ACC112 (cell line): ENCODE measurements around the gene D2HGDH.
"Not testable (repeated sequence)": the region's sequence is repeated elsewhere in the genome, so short reads cannot be mapped to it uniquely, and the experiment has no call there.

Experiments used
- H2AFZ ChIP-seq: fragments of 200-600 bp; sonication (generic); one replicate; pipeline ENCODE4 v1.6.0; 2017; ENCODE audit warnings: antibody characterized with exemption, low read length; ENCODE audit not compliant: unreplicated experiment
- H3K27ac ChIP-seq: fragments of 200-600 bp; sonication (generic); 2 replicates; pipeline ENCODE4 v1.5.1; 2014; ENCODE audit warnings: low read depth, mild to moderate bottlenecking, antibody characterized with exemption, low read length, moderate library complexity
- H3K27me3 ChIP-seq: fragments of 200-600 bp; sonication (generic); 2 replicates; pipeline ENCODE4 v1.6.1; 2014; ENCODE audit warnings: mild to moderate bottlenecking, antibody characterized with exemption, low read length, moderate library complexity, mixed read lengths; ENCODE audit not compliant: insufficient read depth
- H3K36me3 ChIP-seq: fragments of 200-600 bp; sonication (generic); 2 replicates; pipeline ENCODE4 v1.6.1; 2016; ENCODE audit warnings: mild to moderate bottlenecking, antibody characterized with exemption, low read length, moderate library complexity, mixed read lengths; ENCODE audit not compliant: insufficient read depth
- H3K4me1 ChIP-seq: fragments of 200-600 bp; sonication (generic); one replicate; pipeline ENCODE4 v1.6.1; 2016; ENCODE audit warnings: low read length, mixed read lengths; ENCODE audit not compliant: insufficient read depth, unreplicated experiment, control insufficient read depth
- H3K4me3 ChIP-seq: fragments of 200-600 bp; sonication (generic); 2 replicates; pipeline ENCODE4 v1.5.1; 2014; ENCODE audit warnings: mild to moderate bottlenecking, low read depth, low read length
- H3K79me2 ChIP-seq: fragments of 200-600 bp; sonication (generic); one replicate; pipeline ENCODE4 v1.6.0; 2016; ENCODE audit warnings: low read length; ENCODE audit not compliant: control insufficient read depth, unreplicated experiment, insufficient read depth

The D2HGDH gene

DNA sequence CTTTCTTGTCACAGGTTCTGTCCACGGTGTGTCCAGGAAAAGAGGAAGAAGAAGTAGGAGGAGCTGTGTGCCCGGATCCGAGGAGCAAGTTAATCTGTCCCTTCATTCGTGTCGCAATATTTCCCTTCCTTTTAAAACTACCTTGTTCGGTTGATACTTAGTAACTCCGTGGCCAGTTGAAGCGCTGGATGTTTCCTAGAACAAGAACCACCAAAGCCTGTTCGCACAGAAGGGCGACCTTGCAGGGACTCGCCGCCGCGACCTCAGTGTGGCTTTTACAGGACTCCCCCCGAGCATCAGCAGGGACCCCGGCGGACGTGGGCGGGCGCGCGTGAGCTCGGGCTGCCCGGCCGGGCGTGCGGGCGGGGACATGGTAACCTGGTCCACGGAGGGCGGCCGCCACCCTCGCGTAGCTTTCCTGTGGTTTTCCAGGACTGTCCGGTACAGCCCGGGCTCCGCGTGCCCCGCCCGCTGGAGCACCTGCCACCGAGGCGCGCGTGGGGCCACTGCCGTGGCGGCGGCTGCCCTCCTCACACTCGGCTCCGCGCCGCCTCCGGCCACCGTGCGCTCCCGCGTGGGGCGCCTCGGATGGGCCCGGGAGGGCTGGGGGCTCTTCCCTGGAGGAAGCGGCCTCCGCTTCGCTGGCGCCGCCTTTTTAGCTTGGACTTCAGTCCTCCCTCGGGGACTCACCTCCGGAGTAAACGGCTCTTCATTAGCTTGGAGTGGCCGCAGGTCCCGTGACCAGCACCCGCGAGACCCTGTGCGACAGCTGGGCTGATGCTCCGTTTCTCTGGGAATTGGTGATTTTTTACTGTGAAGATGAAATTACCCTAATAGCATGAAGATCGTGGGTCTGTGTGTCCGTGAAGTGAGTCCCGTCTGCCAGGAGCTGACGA is 9.2 kb upstream of the D2HGDH start:
- H3K27ac ChIP-seq, result no peak overlapping the region
- H2AFZ ChIP-seq, result no peak overlapping the region
- H3K36me3 ChIP-seq, result peaks cover 38% of the 10 kb centered on the region
- no peaks in the 10 kb centered on the region for H3K4me1 ChIP-seq
- no peaks in the 10 kb centered on the region for H3K27me3 ChIP-seq
- H3K79me2 ChIP-seq, result no peaks in the 10 kb centered on the region
- H3K4me3 ChIP-seq, result no peak overlapping the region

- no peaks in the 10 kb centered on the region for H3K79me2 ChIP-seq
- no peaks in the 10 kb centered on the region for H3K4me1 ChIP-seq
- H3K27me3 ChIP-seq, result no peaks in the 10 kb centered on the region
- H2AFZ ChIP-seq, result no peak overlapping the region
- H3K4me3 ChIP-seq, result no peak overlapping the region
- no peak overlapping the region for H3K27ac ChIP-seq
- peaks cover 26% of the 10 kb centered on the region for H3K36me3 ChIP-seq
These were observed 8.0 kb upstream of the D2HGDH start for GRCh38 chr2:241726459-241726858.

DNA sequence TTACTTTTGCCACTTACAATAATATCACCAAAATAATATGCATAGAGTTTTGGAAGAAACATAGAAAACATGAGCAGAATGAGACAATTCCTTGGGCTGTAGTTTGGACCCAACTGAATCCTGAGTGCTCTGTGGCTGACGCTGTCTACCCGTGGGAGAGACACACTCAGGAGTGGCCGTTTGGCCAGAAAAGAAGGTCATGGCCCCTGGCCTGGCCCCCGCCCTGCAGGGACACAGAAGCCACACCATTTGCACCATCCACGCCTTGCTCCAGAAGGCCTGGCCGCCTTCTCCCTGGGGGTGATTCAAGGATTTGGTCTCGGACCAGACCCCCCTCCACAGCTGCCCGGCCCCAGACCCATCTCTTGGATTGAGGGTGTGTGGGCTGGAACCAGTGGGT is 6.4 kb upstream of the D2HGDH start:
- Histone ChIP-seq H3K4me3 (no peak overlapping the region), H3K4me1 (no peaks in the 10 kb centered on the region), H3K79me2 (no peaks in the 10 kb centered on the region), H2AFZ (no peak overlapping the region), H3K27ac (no peak overlapping the region), H3K36me3 (peaks cover 11% of the 10 kb centered on the region), H3K27me3 (no peaks in the 10 kb centered on the region)

GRCh38 chr2:241728627-241729026 is 5.8 kb upstream of the D2HGDH start:
- no peaks in the 10 kb centered on the region for H3K79me2 ChIP-seq
- no peaks in the 10 kb centered on the region for H3K27me3 ChIP-seq
- no peak overlapping the region for H2AFZ ChIP-seq
- H3K27ac ChIP-seq, result no peak overlapping the region
- no peaks in the 10 kb centered on the region for H3K4me1 ChIP-seq
- H3K4me3 ChIP-seq, result no peak overlapping the region
- H3K36me3 ChIP-seq, result peaks cover 5% of the 10 kb centered on the region; the same call in 1 of the 2 replicates

- Histone ChIP-seq H3K4me1 (no peaks in the 10 kb centered on the region), H3K79me2 (no peaks in the 10 kb centered on the region), H3K36me3 (no peaks in the 10 kb centered on the region), H3K27ac (no peak overlapping the region), H3K4me3 (no peak overlapping the region), H3K27me3 (no peaks in the 10 kb centered on the region), H2AFZ (no peak overlapping the region)
These were observed 4.6 kb upstream of the D2HGDH start for GRCh38 chr2:241729868-241730267.

GRCh38 chr2:241730671-241731293 is 3.6 kb upstream of the D2HGDH start:
- Histone ChIP-seq H3K79me2 (no peaks in the 10 kb centered on the region), H2AFZ (no peak overlapping the region), H3K27me3 (no peaks in the 10 kb centered on the region), H3K4me3 (no peak overlapping the region), H3K27ac (no peak overlapping the region), H3K4me1 (peaks cover 3% of the 10 kb centered on the region), H3K36me3 (no peaks in the 10 kb centered on the region)

GRCh38 chr2:241732513-241733186 is 1.8 kb upstream of the D2HGDH start:
- not testable (repeated sequence) for H3K79me2 ChIP-seq, H3K36me3 ChIP-seq, H2AFZ ChIP-seq, H3K4me3 ChIP-seq, H3K27ac ChIP-seq, H3K4me1 ChIP-seq, H3K27me3 ChIP-seq

- Histone ChIP-seq H3K4me1 (peaks cover 5% of the 10 kb centered on the region), H2AFZ (peak overlapping the region; percentile 83), H3K79me2 (no peaks in the 10 kb centered on the region), H3K4me3 (peak overlapping the region; percentile 99), H3K27ac (no peak overlapping the region), H3K36me3 (no peaks in the 10 kb centered on the region), H3K27me3 (no peaks in the 10 kb centered on the region)
These were observed 831 bp upstream of the D2HGDH start for GRCh38 chr2:241733391-241734207.

DNA sequence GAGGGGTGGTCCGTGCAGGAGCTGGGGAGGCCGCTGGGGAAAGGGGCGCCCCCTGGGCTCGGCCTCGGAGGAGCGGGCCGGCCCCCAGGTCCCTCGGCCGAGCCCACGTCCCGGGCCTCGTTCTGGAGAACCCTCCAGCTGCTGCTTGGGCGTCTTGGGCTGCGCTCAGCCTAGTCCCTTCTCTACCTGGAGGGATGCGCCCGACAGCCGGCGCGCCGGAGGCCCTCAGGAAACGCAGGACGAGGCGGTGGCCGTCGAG is 293 bp upstream of the D2HGDH start:
- no peak overlapping the region for H3K27ac ChIP-seq
- no peaks in the 10 kb centered on the region for H3K27me3 ChIP-seq
- H2AFZ ChIP-seq, result peak overlapping the region; percentile 83
- no peaks in the 10 kb centered on the region for H3K36me3 ChIP-seq
- H3K4me3 ChIP-seq, result peak overlapping the region; percentile 99
- H3K4me1 ChIP-seq, result peaks cover 5% of the 10 kb centered on the region
- no peaks in the 10 kb centered on the region for H3K79me2 ChIP-seq

DNA sequence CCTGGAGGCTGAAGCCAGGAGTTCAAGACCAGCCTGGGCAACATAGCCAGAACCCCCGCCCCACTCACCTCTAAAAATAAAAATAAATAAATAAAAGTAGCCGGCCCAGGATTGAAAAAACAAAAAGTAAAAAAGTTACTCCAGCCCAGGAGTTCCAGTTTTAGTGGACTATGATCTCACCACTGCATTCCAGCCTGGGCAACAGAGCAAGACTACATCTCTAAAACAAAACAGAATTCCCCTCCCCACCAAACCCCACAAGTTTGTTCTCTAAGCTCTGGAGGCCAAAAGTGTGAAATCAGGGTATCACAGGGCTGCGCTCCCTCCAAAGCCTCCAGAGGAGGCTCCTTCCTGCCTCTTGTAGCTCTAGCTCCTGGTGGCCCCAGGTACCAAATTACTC is 1.7 kb downstream of the D2HGDH start:
- no peak overlapping the region for H3K27ac ChIP-seq
- H3K27me3 ChIP-seq, result no peaks in the 10 kb centered on the region
- no peak overlapping the region; the same call in 1 of the 2 replicates for H3K4me3 ChIP-seq

More for the DNA sequence above, 1.7 kb downstream of the D2HGDH start:
- Histone ChIP-seq H3K79me2 (peaks cover 2% of the 10 kb centered on the region), H3K4me1 (peaks cover 12% of the 10 kb centered on the region), H3K36me3 (no peaks in the 10 kb centered on the region), H2AFZ (no peak overlapping the region)
